ENCODE data around the gene CHCHD10. TPM values are rescaled to one million over a fixed set of nuclear protein-coding genes. Genes with fewer than 3 reads are reported as not detected.
"Not testable (repeated sequence)": the region's sequence is repeated elsewhere in the genome, so short reads cannot be mapped to it uniquely, and the experiment has no call there.

Gene CHCHD10
- total RNA-seq, 2 experiments from 2014 or later = 62.4 to 63.2 TPM

DNA sequence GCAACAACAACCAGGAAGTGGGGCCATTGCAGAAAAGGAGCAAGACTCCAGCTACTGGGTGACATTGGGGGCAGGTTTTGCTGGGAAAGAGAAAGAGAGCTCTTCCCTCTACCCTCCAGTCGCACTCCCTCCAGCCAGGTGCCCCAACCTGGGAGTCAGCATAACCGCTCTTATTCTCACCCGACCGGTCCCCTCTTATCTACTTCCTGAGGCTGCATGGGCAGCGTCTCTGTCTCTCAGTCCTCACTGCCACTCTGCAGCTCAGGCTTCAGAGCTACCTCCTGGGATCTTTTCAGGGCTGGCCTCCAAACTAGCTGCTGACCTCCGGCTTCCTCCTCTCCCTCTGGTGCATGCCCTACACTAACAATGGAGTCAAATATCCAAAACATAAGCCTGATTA is 22.0 kb downstream of the CHCHD10 start:
- Mint-ChIP-seq H3K4me3 (no peak overlapping the region), H3K27ac (no peak overlapping the region), H3K9me3 (peaks cover 9% of the 10 kb centered on the region), H3K4me1 (peaks cover 15% of the 10 kb centered on the region), H3K27me3 (no peaks in the 10 kb centered on the region), H3K36me3 (ENCODE audit: low read depth) (peaks cover 18% of the 10 kb centered on the region)
- DNase-seq = no peak
- ChIA-PET CTCF (interaction anchor here (1.1 kb wide), 1 partner anchor 114 kb away, joined by 3 read pairs; the partner anchor contains the start of gene DRICH1), POLR2A (no interaction called here)

DNA sequence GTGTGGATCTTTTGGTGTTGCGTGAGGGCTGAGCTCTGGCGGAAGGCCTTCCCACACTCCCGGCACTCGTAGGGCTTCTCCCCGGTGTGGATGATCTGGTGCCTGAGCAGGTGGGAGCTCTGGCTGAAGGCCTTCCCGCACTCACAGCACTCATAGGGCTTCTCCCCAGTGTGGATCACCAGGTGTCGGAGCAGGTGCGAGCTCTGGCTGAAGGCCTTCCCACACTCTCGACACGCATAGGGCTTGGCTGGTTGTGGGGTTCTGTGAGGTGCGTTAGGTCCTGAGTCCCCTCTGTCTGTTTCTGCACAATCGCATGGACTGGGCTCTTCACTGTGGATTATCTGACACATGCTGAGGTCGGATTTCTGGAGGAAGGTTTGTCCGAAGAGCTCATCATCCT is 23.3 kb downstream of the CHCHD10 start:
- Mint-ChIP-seq H3K27me3 (no peaks in the 10 kb centered on the region), H3K27ac (no peak overlapping the region), H3K9me3 (peaks cover 9% of the 10 kb centered on the region), H3K36me3 (ENCODE audit: low read depth) (peaks cover 18% of the 10 kb centered on the region), H3K4me1 (peaks cover 3% of the 10 kb centered on the region), H3K4me3 (no peak overlapping the region)
- ChIA-PET CTCF (interaction anchor here (1.1 to 1.3 kb wide), 2 partner anchors 27 to 112 kb away, joined by 3 to 4 read pairs; partner anchors contain the start of gene DRICH1), POLR2A (interaction anchor here (1.6 kb wide), 1 partner anchor 12 kb away, joined by 5 read pairs; no protein-coding TSS in a partner anchor)
- DNase-seq = no peak

DNA sequence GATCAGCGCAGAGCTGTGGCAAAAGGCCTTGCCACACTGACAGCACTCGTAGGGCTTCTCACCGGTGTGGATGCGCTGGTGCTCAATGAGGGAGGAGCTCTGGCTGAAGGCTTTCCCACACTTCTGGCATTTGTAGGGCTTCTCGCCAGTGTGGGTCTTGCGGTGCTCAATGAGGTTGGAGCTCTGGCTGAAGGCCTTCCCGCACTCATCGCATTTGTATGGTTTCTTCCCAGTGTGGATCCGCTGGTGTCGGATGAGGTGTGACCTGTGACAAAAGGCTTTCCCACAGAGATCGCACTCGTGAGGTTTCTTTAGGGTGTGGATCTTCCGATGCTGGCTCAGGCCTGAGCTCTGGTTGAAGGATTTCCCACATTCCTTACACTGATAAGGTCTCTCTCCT is 23.8 kb downstream of the CHCHD10 start:
- peaks cover 9% of the 10 kb centered on the region for H3K9me3 Mint-ChIP-seq
- H3K27ac Mint-ChIP-seq = no peak overlapping the region
- CTCF ChIA-PET = no interaction called here
- H3K36me3 Mint-ChIP-seq (ENCODE audit: low read depth) = peaks cover 18% of the 10 kb centered on the region
- no peak overlapping the region for H3K4me3 Mint-ChIP-seq
- H3K4me1 Mint-ChIP-seq = peaks cover 3% of the 10 kb centered on the region
- POLR2A ChIA-PET = interaction anchor here (1.6 kb wide), 1 partner anchor 12 kb away, joined by 5 read pairs; no protein-coding TSS in a partner anchor
- DNase-seq = no peak
- no peaks in the 10 kb centered on the region for H3K27me3 Mint-ChIP-seq

- H3K4me3 Mint-ChIP-seq = no peak overlapping the region
- no peaks in the 10 kb centered on the region for H3K27me3 Mint-ChIP-seq
- POLR2A ChIA-PET = interaction anchor here (1.6 kb wide), 1 partner anchor 11 kb away, joined by 5 read pairs; no protein-coding TSS in a partner anchor
- peaks cover 3% of the 10 kb centered on the region for H3K4me1 Mint-ChIP-seq
- no peak overlapping the region for H3K27ac Mint-ChIP-seq
- peaks cover 18% of the 10 kb centered on the region for H3K36me3 Mint-ChIP-seq (ENCODE audit: low read depth)
- DNase-seq = no peak
- peaks cover 9% of the 10 kb centered on the region for H3K9me3 Mint-ChIP-seq
- CTCF ChIA-PET = no interaction called here
Measured at GRCh38 chr22:23743303-23743705, 24.5 kb downstream of the CHCHD10 start.

DNA sequence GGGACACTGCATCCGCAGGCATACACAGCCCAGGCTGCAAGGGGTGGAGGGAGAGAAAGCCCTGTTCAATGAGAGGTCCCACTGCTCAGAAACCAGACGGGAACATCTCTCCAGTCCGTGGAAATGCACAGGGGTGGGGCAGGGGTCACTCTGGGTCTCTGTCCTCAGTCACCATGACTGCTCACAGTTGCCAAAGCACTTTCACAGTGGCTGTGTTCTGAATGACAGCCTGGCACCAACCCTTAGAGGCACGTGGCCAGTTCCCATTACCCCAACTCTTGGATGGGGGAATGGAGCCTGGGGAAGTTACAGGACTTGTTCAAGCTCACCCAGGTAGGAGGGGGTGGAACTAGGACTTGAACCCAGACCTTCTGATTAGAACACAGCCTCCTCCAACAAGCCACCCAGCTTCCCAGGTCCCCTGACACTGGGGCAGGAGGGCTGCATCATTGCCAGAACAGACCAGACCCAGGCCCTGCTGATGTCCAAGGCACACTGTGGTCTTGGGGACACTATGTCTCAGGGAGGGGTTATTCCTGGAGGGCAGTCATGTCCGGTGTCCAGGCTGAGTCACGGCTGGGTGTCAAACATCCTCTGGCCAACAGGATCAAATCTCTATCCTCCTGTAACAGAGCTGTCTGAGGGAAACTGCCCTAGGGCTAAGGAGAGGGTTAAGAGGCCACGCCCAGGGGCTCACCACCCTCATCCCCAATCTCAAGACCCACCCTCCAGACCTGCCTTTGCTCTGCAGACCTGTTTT is 25.1 kb downstream of the CHCHD10 start:
- Mint-ChIP-seq H3K4me1 (peaks cover 3% of the 10 kb centered on the region), H3K36me3 (ENCODE audit: low read depth) (peaks cover 18% of the 10 kb centered on the region), H3K4me3 (no peak overlapping the region), H3K27ac (no peak overlapping the region), H3K27me3 (no peaks in the 10 kb centered on the region), H3K9me3 (peaks cover 9% of the 10 kb centered on the region)
- DNase-seq = no peak
- ChIA-PET CTCF (no interaction called here), POLR2A (no interaction called here)

- no peak for DNase-seq
- H3K9me3 Mint-ChIP-seq = no peaks in the 10 kb centered on the region
- POLR2A ChIA-PET = no interaction called here
- no peak overlapping the region for H3K27ac Mint-ChIP-seq
- H3K36me3 Mint-ChIP-seq (ENCODE audit: low read depth) = no peaks in the 10 kb centered on the region
- peaks cover 3% of the 10 kb centered on the region for H3K27me3 Mint-ChIP-seq
- CTCF ChIA-PET = no interaction called here
- no peaks in the 10 kb centered on the region for H3K4me1 Mint-ChIP-seq
- no peak overlapping the region for H3K4me3 Mint-ChIP-seq
Measured at GRCh38 chr22:23737696-23738095, 30.1 kb downstream of the CHCHD10 start.

DNA sequence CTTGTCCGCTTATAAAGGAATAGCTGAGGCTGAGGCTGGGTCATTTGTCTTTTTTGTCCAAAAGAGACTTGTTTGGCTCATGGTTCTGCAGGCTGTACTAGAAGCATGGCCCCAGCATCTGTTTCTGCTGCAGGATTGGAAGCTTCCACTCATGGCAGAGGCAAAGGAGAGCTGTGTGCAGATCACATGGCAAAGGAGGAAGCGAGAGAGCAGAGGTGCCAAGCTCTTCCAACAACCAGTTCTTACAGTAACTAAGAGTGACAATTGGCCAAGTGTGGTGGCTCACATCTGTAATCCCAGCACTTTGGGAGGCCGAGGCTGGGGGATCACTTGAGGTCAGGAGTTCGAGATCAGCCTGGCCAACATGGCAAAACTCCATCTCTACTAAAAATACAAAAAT is 39.7 kb downstream of the CHCHD10 start:
- peaks cover 13% of the 10 kb centered on the region for H3K27me3 Mint-ChIP-seq
- DNase-seq, CTCF ChIA-PET: not testable (repeated sequence)

DNA sequence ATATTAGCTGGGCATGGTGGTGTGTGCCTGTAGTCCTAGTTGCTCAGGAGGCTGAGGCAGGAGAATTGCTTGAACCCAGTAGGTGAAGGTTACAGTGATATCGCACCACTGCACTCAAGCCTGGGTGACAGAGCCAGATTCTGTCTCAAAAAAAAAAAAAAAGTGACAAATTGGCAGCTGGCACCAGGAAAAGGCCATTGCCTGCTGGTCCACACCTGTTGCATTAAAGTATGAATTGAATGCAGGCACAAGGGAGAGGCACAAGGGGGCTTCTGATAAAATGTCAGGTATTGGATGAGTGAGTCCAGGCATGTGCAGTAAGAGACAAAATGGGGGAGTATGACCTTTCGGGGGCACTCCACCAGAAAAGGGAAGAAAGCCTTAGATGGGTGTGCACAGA is 45.0 kb downstream of the CHCHD10 start:
- H3K9me3 Mint-ChIP-seq = no peaks in the 10 kb centered on the region
- CTCF ChIA-PET = interaction anchor here (1.3 kb wide), 1 partner anchor 14 kb away, joined by 4 read pairs; no protein-coding TSS in a partner anchor
- POLR2A ChIA-PET = interaction anchor here (0.6 kb wide), 1 partner anchor 394 kb away, joined by 3 read pairs; no protein-coding TSS in a partner anchor
- H3K4me1 Mint-ChIP-seq = no peaks in the 10 kb centered on the region
- no peak overlapping the region for H3K27ac Mint-ChIP-seq
- no peak overlapping the region for H3K4me3 Mint-ChIP-seq
- no peaks in the 10 kb centered on the region for H3K36me3 Mint-ChIP-seq (ENCODE audit: low read depth)
- H3K27me3 Mint-ChIP-seq = peaks cover 7% of the 10 kb centered on the region
- DNase-seq = no peak

More for the DNA sequence above, 39.7 kb downstream of the CHCHD10 start:
- H3K4me3 Mint-ChIP-seq; POLR2A ChIA-PET; H3K27ac Mint-ChIP-seq; H3K9me3 Mint-ChIP-seq; H3K36me3 Mint-ChIP-seq (ENCODE audit: low read depth); H3K4me1 Mint-ChIP-seq: not testable (repeated sequence)

DNA sequence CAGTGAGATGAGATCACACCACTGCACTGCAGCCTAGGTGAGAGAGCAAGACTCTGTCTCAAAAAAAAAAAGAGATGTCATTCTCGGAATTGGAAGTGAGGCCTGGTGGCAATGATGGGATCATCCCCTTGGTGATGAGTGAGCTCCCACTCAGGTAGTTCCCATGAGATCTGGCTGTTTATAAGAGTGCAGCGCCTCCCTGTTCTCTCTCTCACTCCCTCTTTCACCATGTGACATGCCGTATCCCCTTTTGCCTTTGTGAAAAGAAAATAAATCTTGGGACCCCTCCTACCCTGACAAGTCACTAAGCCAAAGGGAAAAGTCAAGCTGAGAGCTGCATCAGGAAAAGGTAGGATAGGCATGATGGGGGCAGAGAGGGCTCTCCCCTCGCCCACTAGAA is 45.6 kb downstream of the CHCHD10 start:
- CTCF ChIA-PET = interaction anchor here (0.7 to 1.3 kb wide), 2 partner anchors 14 to 135 kb away, joined by 3 to 4 read pairs; partner anchors contain the start of gene SLC2A11
- Mint-ChIP-seq H3K9me3 (no peaks in the 10 kb centered on the region), H3K4me3 (no peak overlapping the region), H3K4me1 (peaks cover 5% of the 10 kb centered on the region), H3K27me3 (peaks cover 7% of the 10 kb centered on the region), H3K36me3 (ENCODE audit: low read depth) (no peaks in the 10 kb centered on the region), H3K27ac (no peak overlapping the region)
- POLR2A ChIA-PET = interaction anchor here (0.6 kb wide), 1 partner anchor 395 kb away, joined by 3 read pairs; no protein-coding TSS in a partner anchor
- DNase-seq = no peak

- H3K36me3 Mint-ChIP-seq (ENCODE audit: low read depth) = no peaks in the 10 kb centered on the region
- ChIA-PET CTCF (interaction anchor here (1.4 kb wide), 1 partner anchor 129 kb away, joined by 3 read pairs; no protein-coding TSS in a partner anchor), POLR2A (interaction anchor here (1.1 kb wide), 2 partner anchors 25 to 136 kb away, joined by 3 read pairs; partner anchors contain the start of gene SLC2A11)
- peaks cover 8% of the 10 kb centered on the region for H3K4me1 Mint-ChIP-seq
- DNase-seq = no peak
- no peak overlapping the region for H3K27ac Mint-ChIP-seq
- no peaks in the 10 kb centered on the region for H3K9me3 Mint-ChIP-seq
- H3K4me3 Mint-ChIP-seq = no peak overlapping the region
- H3K27me3 Mint-ChIP-seq = peaks cover 2% of the 10 kb centered on the region
Measured at GRCh38 chr22:23720855-23721254, 46.9 kb downstream of the CHCHD10 start.

DNA sequence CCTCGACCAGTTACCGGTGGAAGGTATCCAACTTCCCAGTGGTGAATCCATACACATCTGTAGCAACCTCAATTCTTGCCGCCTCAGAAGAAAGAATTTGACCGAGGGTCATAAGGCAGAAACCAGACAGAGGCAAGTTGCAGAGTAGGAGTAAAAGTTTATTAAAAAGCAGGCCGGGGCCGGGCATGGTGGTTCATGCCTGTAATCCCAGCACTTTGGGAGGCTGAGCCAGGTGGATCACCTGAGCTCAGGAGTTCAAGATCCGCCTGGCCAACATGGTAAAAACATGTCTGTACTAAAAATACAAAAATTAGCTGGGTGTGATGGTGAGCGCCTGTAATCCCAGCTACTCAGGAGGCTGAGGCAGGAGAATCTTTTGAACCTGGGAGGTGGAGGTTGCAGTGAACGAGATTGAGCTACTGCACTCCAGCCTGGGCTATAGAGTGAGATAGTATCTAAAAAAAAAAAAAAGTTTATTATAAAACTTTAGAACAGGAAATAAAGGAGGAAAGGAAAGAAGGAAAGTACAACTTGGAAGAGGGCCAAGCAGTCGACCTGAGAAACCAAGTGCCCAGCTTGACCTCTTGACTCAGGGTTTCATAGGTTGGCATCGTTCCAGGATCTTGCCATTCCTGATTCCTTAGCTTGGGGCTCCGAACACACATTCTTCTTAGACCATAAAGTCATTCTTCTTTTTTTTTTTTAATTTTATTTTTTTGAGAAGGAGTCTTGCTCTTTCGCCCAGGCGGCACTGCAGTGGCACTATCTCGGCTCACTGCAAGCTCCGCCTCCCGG is 49.2 kb downstream of the CHCHD10 start:
- ChIA-PET CTCF (interaction anchor here (0.7 to 1.0 kb wide), 3 partner anchors 48 to 649 kb away, joined by 4 to 6 read pairs (median 4); no protein-coding TSS in a partner anchor), POLR2A (no interaction called here)
- no peak for DNase-seq
- Mint-ChIP-seq H3K4me3 (no peak overlapping the region), H3K36me3 (ENCODE audit: low read depth) (peaks cover 10% of the 10 kb centered on the region), H3K27me3 (no peaks in the 10 kb centered on the region), H3K27ac (no peak overlapping the region), H3K9me3 (no peaks in the 10 kb centered on the region), H3K4me1 (peaks cover 19% of the 10 kb centered on the region)

DNA sequence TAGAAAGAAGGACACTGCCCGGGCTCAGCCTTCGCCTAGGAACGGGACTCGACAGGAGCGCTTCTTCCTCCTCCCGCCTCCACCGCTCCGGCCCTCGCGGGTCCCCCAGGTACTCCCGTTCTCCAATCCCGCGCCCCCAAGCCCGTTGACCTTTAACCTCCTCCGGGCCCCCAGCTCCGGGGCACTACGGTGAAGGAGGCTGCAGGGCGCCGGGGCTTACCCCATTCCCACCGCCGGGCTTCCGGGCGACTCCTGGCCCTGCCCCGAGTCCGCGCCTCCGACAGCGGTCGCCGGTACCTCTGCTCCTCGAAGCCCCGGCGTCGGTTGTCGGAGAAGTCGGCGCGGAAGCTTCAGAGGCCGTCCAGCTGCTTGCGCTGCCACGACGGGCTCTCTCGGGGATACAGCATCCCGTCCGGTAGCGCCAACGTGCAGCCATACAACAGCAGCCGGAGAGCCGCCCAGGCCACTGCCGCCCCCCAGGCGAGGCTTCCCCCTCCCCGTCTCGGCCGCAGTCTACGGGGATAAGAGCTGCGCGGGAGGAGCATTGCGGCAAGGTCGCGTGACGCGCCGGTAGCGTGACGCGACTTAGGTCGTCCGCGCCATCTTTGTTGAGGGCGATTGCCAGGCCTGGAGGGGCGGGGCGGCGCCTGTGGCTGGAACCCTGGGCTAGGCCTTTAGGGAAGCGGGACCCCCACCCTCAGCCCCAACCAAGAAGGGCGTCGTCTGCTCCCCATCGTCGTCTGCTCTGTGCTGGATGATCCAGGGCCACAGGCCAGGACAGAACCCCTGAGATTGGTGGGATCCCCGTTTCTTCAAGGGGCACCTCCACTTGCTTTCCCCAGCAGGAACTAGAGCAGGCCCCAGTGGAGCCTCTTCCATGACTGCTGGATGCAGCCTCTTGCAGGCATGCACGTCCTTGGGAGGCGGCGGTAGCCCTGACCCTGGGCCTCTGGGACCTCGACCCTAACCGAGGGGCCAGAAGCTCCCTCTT is 50.7 kb downstream of the CHCHD10 start:
- CTCF ChIA-PET = interaction anchor here (0.6 to 1.3 kb wide), 5 partner anchors 14 to 173 kb away, joined by 3 to 7 read pairs (median 4); no protein-coding TSS in a partner anchor
- H3K4me1 Mint-ChIP-seq = peaks cover 19% of the 10 kb centered on the region
- peak; percentile 84 for DNase-seq
- H3K27ac Mint-ChIP-seq = peak overlapping the region; percentile 72
- H3K9me3 Mint-ChIP-seq = no peaks in the 10 kb centered on the region
- no peaks in the 10 kb centered on the region for H3K27me3 Mint-ChIP-seq
- POLR2A ChIA-PET = interaction anchor here (0.8 to 2.3 kb wide), 10 partner anchors 9 to 177 kb away, joined by 3 to 38 read pairs (median 3); no protein-coding TSS in a partner anchor
- H3K36me3 Mint-ChIP-seq (ENCODE audit: low read depth) = peaks cover 17% of the 10 kb centered on the region
- peak overlapping the region; percentile 77 for H3K4me3 Mint-ChIP-seq

Data from activated CD4-positive, alpha-beta memory T cell treated with anti-CD3 and anti-CD28 coated beads, Interleukin-2, amount 10 ng/mL, durations not matched to agents 7 days and 5 days (primary cell).